Cardiac muscle cell (in vitro differentiated cells and primary cell): ENCODE data around the gene SRGAP1. TPM values are rescaled to one million over a fixed set of nuclear protein-coding genes. Genes with fewer than 3 reads are reported as not detected.

Source experiments
- DNase-seq, 2 donors: peaks; one replicate each; pipeline versions ENCODE4 v3.0.0 to v3.0.0-alpha.2; 2010 to 2017; ENCODE audit warnings: low read depth in 1 of 2, low spot score in 1 of 2
- H3K27ac ChIP-seq: fragments of 200-600 bp; sonication (generic); 2 replicates; pipeline ENCODE4 v1.5.1; 2016
- H3K27me3 ChIP-seq: fragments of 200-600 bp; sonication (generic); 2 replicates; pipeline ENCODE4 v1.6.0; 2016; ENCODE audit warnings: control low read depth
- H3K36me3 ChIP-seq: fragments of 200-600 bp; sonication (generic); 2 replicates; pipeline ENCODE4 v1.5.1; 2016; ENCODE audit warnings: control low read depth
- H3K4me1 ChIP-seq: fragments of 200-600 bp; sonication (generic); 2 replicates; pipeline ENCODE4 v1.8.1; 2017; ENCODE audit warnings: low read depth, mild to moderate bottlenecking, mixed run types
- H3K4me3 ChIP-seq: fragments of 200-600 bp; sonication (generic); 2 replicates; pipeline ENCODE4 v1.5.1; 2016; ENCODE audit warnings: mild to moderate bottlenecking
- H3K9me3 ChIP-seq: fragments of 200-600 bp; sonication (generic); 2 replicates; pipeline ENCODE4 v1.5.1; 2017; ENCODE audit warnings: low read depth, mild to moderate bottlenecking, control low read depth
- polyA plus RNA-seq: library from polyadenylated mRNA; unstranded; fragments of >200 nt; fragmentation: Nextera tagmentation; extraction: Ambion mirVana; gene quantifications from 2 replicates; pipeline ENCODE4 v1.2.1, GENCODE V29; 2016
- total RNA-seq: library from RNA; depleted of rRNA; stranded (reverse); fragments of >200 nt; gene quantifications from 2 replicates; pipeline ENCODE4 v1.2.3, GENCODE V29; 2016
- TF ChIP-seq, protein P1 (sequence below): IDR thresholded peaks from 2 replicates; pipeline ENCODE4 v1.5.1; 2012; ENCODE audit warnings: low read depth, mild to moderate bottlenecking, low read length

Gene SRGAP1
- total and polyA plus RNA-seq, 2 experiments from 2014 or later: 2.7 to 3.9 TPM

DNA sequence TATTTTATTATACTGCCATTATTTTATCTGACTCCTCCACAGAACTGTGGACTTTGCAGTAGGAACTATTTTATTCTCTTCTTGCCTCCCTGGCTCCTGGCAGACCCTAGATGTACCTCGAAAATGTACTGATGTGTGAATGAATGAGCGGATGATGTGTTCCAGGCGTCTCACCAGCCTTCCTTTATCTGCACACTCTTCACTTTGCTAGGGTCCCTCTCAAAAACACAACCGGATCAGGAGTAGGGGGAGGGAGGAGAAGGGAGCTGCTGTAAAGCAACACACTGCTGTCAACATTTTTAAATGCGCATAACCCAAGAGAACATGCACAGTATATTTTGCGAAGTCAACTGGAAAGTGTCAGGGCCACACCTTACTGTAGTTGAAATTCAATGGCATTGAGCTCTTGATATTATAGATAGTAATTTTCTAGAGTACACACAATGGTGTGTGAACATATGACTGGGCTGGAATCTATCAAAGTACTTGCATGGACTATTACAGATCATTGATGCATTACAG lies 36.3 kb downstream of the SRGAP1 start:
- Histone ChIP-seq H3K9me3 (no peaks in the 10 kb centered on the region), H3K4me1 (peaks cover 17% of the 10 kb centered on the region), H3K27me3 (no peaks in the 10 kb centered on the region), H3K36me3 (no peaks in the 10 kb centered on the region), H3K4me3 (no peak overlapping the region), H3K27ac (no peak overlapping the region)
- DNase-seq: peak in 1 of 2 donors; percentile 82
- TF ChIP-seq, protein P1, sequence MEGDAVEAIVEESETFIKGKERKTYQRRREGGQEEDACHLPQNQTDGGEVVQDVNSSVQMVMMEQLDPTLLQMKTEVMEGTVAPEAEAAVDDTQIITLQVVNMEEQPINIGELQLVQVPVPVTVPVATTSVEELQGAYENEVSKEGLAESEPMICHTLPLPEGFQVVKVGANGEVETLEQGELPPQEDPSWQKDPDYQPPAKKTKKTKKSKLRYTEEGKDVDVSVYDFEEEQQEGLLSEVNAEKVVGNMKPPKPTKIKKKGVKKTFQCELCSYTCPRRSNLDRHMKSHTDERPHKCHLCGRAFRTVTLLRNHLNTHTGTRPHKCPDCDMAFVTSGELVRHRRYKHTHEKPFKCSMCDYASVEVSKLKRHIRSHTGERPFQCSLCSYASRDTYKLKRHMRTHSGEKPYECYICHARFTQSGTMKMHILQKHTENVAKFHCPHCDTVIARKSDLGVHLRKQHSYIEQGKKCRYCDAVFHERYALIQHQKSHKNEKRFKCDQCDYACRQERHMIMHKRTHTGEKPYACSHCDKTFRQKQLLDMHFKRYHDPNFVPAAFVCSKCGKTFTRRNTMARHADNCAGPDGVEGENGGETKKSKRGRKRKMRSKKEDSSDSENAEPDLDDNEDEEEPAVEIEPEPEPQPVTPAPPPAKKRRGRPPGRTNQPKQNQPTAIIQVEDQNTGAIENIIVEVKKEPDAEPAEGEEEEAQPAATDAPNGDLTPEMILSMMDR: no peak

DNA sequence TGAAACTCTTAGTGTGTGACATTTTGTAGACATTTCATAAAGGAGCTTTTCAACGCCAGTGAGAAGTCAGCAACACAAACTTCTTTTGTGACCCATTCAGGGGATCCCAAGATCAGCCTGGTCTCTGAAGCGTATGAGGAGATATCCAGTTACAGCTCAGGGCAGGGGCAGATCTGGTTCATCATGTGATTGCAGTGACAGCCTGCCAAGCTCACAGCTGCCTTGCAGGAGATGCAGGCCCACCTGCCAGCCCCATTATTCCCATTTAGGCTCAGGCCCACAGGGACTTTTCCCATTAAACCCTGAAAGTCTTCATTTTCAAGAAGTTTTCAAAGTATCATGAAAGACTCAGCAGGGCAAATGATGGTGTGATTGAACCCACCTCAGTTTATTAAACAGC lies 38.3 kb downstream of the SRGAP1 start:
- Histone ChIP-seq H3K27ac (peak overlapping the region; percentile 6), H3K4me1 (peaks cover 17% of the 10 kb centered on the region), H3K27me3 (no peaks in the 10 kb centered on the region), H3K36me3 (no peaks in the 10 kb centered on the region), H3K9me3 (no peaks in the 10 kb centered on the region), H3K4me3 (no peak overlapping the region)
- peak in 1 of 2 donors; percentile 84 for DNase-seq
- TF ChIP-seq, protein P1: no peak

DNA sequence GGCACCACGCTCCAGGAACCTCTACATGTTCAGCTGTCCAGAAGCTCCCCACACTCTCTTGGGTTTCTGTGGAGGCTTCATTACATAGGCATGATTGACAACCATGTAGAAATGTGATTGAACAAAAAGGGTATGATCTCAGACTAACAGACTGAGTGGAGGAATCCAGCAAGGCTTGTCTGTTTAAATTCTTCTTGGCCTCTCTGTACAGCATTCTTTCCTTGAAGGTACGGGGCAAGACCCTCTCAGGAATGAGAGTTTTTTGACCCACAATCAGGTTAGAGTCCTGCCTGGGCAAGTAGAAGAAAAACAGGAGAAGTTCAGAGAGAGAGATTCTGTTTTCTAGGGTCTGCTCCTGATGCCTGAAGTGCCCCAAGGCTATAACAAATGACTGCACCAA lies 40.9 kb downstream of the SRGAP1 start:
- DNase-seq: no peak
- Histone ChIP-seq H3K27ac (no peak overlapping the region), H3K4me3 (no peak overlapping the region), H3K4me1 (peaks cover 14% of the 10 kb centered on the region), H3K9me3 (no peaks in the 10 kb centered on the region), H3K36me3 (no peaks in the 10 kb centered on the region), H3K27me3 (no peaks in the 10 kb centered on the region)
- TF ChIP-seq, protein P1: no peak

DNA sequence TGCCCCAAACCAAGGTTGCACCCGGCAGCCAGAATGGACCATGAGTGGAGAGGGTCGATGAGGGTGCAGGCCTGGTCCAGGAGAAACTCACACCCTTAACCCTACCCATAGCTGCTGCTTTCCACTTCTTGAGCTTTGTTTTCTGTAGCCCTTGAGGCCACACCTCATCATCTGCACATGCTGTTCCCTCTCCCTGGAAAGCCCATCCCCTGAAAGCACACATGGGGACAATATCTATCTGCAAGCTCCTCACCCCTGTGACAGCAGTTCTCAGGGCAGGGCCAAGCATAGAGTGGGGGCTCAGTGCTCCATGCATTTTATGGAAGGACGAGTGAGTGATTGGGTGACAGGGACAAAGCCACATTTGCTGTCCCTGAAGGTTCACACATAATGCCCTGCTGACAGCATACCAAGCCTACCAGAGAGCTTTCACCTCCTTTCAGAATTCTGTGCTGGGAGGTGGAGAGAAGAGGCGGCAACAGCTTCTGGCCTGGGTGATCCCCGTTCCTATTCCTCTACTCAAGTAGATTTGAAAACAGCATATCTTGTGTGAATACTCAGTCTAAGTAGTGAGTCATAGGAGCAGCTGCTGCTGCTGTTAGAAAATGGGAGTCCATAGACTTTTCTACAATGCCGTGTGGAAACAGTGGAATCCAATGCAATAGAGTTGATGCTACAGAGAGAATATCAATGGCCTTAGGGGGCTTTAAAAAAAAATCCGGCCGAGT lies 44.6 kb downstream of the SRGAP1 start:
- TF ChIP-seq, protein P1: no peak
- DNase-seq: peak in 1 of 2 donors; percentile 75
- H3K27ac ChIP-seq: no peak overlapping the region
- no peak overlapping the region for H3K4me3 ChIP-seq
- peaks cover 9% of the 10 kb centered on the region for H3K4me1 ChIP-seq
- H3K27me3 ChIP-seq: no peaks in the 10 kb centered on the region
- H3K9me3 ChIP-seq: no peaks in the 10 kb centered on the region
- no peaks in the 10 kb centered on the region for H3K36me3 ChIP-seq

DNA sequence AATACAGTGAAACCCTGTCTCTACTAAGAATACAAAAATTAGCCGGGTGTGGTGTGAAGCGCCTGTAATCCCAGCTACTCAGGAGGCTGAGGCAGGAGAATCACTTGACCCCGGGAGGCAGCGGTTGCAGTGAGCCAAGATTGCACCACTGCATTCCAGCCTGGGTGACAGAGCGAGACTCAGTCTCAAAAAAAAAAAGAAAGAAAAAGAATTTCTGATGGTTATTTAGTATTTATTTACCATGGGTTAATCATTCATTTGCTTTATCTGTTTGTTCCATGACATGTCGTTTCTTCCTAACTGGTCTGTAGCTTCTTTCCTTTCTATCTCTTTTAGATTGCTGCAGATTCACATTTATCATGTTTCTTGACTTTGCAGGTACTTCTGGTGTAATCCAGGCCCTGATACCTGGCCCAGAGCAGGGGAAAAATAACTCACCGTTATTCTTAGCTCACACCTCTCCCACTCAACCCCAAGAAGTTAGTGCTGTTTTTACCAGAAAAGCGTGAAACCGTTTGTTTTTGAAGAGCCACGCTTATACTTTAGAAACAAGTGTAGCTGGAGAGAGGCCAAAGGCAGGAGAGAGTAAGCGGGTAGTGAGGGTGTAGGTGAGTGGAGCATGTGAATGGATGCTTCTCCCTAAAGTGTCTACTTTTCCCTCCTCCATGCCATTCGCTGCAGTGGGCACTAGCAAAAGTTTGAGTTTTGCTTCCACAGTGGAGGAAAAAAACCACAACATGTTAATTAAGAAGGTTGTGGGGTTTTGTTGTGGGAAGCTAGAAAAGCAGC lies 45.4 kb downstream of the SRGAP1 start:
- DNase-seq: peak in 1 of 2 donors; percentile 26
- Histone ChIP-seq H3K36me3 (no peaks in the 10 kb centered on the region), H3K27me3 (no peaks in the 10 kb centered on the region), H3K27ac (no peak overlapping the region), H3K4me1 (peaks cover 9% of the 10 kb centered on the region), H3K9me3 (no peaks in the 10 kb centered on the region), H3K4me3 (no peak overlapping the region)
- TF ChIP-seq, protein P1: no peak
